GM23338 (cell line): Measurements from ENCODE around the gene SOS1. TPM values are rescaled to one million over a fixed set of nuclear protein-coding genes. Genes with fewer than 3 reads are reported as not detected.

Source experiments
- ATAC-seq: fragments of 200-7000 bp; cut with Tn5 transposase; 3 replicates; pipeline ENCODE4 v1.9.1; 2020
- DNase-seq: peaks from one replicate; pipeline ENCODE4 v3.0.0-alpha.2; 2015; ENCODE audit warnings: low spot score
- H2AFZ ChIP-seq: fragments of 200-600 bp; sonication (generic); 2 replicates; pipeline ENCODE4 v1.8.0; 2016; ENCODE audit warnings: antibody characterized with exemption, mild to moderate bottlenecking, moderate library complexity
- H3F3A ChIP-seq: fragments of 200-600 bp; sonication (generic); replicated peaks from 2 replicates; pipeline ENCODE4 v1.8.0; 2017; ENCODE audit warnings: antibody characterized with exemption, mixed run types, low read depth
- H3K27ac ChIP-seq: fragments of 200-600 bp; sonication (generic); 2 replicates; pipeline ENCODE4 v1.6.1; 2016; ENCODE audit warnings: low read depth
- H3K27me3 ChIP-seq: fragments of 200-600 bp; sonication (generic); 2 replicates; pipeline ENCODE4 v1.8.0; 2016; ENCODE audit warnings: mild to moderate bottlenecking, mixed run types, moderate library complexity; ENCODE audit not compliant: insufficient read depth
- H3K36me3 ChIP-seq: fragments of 200-600 bp; sonication (generic); 2 replicates; pipeline ENCODE4 v1.8.0; 2016; ENCODE audit warnings: mild to moderate bottlenecking; ENCODE audit not compliant: insufficient read depth
- H3K4me1 ChIP-seq: fragments of 200-600 bp; sonication (generic); 2 replicates; pipeline ENCODE4 v1.8.0; 2016; ENCODE audit warnings: mild to moderate bottlenecking, moderate library complexity; ENCODE audit not compliant: insufficient read depth
- H3K4me2 ChIP-seq: fragments of 200-600 bp; sonication (generic); 2 replicates; pipeline ENCODE4 v1.7.1; 2017; ENCODE audit warnings: mixed run types
- H3K4me3 ChIP-seq: fragments of 200-600 bp; sonication (generic); 2 replicates; pipeline ENCODE4 v1.6.1; 2016; ENCODE audit warnings: mixed run types
- H3K79me2 ChIP-seq: fragments of 200-600 bp; sonication (generic); replicated peaks from 2 replicates; pipeline ENCODE4 v1.8.0; 2017; ENCODE audit warnings: mild to moderate bottlenecking; ENCODE audit not compliant: insufficient read depth
- H3K9me2 ChIP-seq: fragments of 200-600 bp; sonication (generic); 2 replicates; pipeline ENCODE4 v1.8.0; 2017; ENCODE audit not compliant: insufficient read depth
- H4K20me1 ChIP-seq: fragments of 200-600 bp; sonication (generic); replicated peaks from 2 replicates; pipeline ENCODE4 v1.8.0; 2017; ENCODE audit warnings: mild to moderate bottlenecking; ENCODE audit not compliant: insufficient read depth
- H3K27ac Mint-ChIP-seq: 2 replicates; pipeline ENCODE4 v1.8.0; 2020; ENCODE audit warnings: inconsistent platforms, mild to moderate bottlenecking, moderate library complexity, mixed read lengths
- H3K27me3 Mint-ChIP-seq: 3 replicates; pipeline ENCODE4 v1.8.0; 2022; ENCODE audit warnings: low read depth, mild to moderate bottlenecking, moderate library complexity, mixed read lengths, inconsistent platforms; ENCODE audit not compliant: insufficient read depth, poor library complexity
- H3K36me3 Mint-ChIP-seq: 3 replicates; pipeline ENCODE4 v1.8.0; 2021; ENCODE audit warnings: low read depth, mild to moderate bottlenecking, inconsistent platforms, moderate library complexity, mixed read lengths
- H3K4me1 Mint-ChIP-seq: 3 replicates; pipeline ENCODE4 v1.8.0; 2020; ENCODE audit warnings: mild to moderate bottlenecking, inconsistent platforms, mixed read lengths
- H3K4me3 Mint-ChIP-seq: 3 replicates; pipeline ENCODE4 v1.8.0; 2021; ENCODE audit warnings: moderate library complexity, mild to moderate bottlenecking, inconsistent platforms, mixed read lengths
- H3K9me3 Mint-ChIP-seq: 3 replicates; pipeline ENCODE4 v1.8.0; 2020; ENCODE audit warnings: moderate library complexity, mild to moderate bottlenecking, inconsistent platforms, mixed read lengths
- CREB1 ChIP-seq: fragments of 250-450 bp; sonication (Bioruptor Pico); IDR thresholded peaks from 2 replicates; pipeline ENCODE4 v1.5.0; 2020; ENCODE audit warnings: low read depth, mild to moderate bottlenecking, moderate library complexity
- CTCF ChIP-seq, 2 experiments: fragments of 200-600 bp in 1 of 2; sonication (generic) in 1 of 2; conservative IDR thresholded peaks; 2 replicates each; pipeline versions ENCODE4 v1.5.1 to v1.6.1; 2016 to 2017; ENCODE audit warnings: antibody characterized with exemption in 2 of 2, low read depth in 2 of 2, mild to moderate bottlenecking in 2 of 2, moderate library complexity in 1 of 2
- EZH2 ChIP-seq: fragments of 200-600 bp; sonication (generic); IDR thresholded peaks from one replicate; pipeline ENCODE4 v1.8.0; 2017; ENCODE audit warnings: antibody characterized with exemption, mild to moderate bottlenecking, low read depth; ENCODE audit not compliant: unreplicated experiment
- EZH2phosphoT487 ChIP-seq: fragments of 200-600 bp; sonication (generic); IDR thresholded peaks from one replicate; pipeline ENCODE4 v1.8.1; 2018; ENCODE audit warnings: antibody characterized with exemption; ENCODE audit not compliant: unreplicated experiment
- JUNB ChIP-seq: IDR thresholded peaks from one replicate; pipeline ENCODE4 v1.6.1; 2016; ENCODE audit warnings: antibody characterized with exemption; ENCODE audit not compliant: unreplicated experiment
- NANOG ChIP-seq: IDR thresholded peaks from 2 replicates; pipeline ENCODE4 v1.6.1; 2016; ENCODE audit warnings: antibody characterized with exemption, borderline replicate concordance
- POLR2AphosphoS5 ChIP-seq: IDR thresholded peaks from 2 replicates; pipeline ENCODE4 v1.6.1; 2016; ENCODE audit warnings: antibody characterized with exemption, low read depth
- STAT1 ChIP-seq: IDR thresholded peaks from one replicate; pipeline ENCODE4 v1.6.1; 2016; ENCODE audit warnings: antibody characterized with exemption; ENCODE audit not compliant: unreplicated experiment
- ZNF114 ChIP-seq: fragments of 250-450 bp; sonication (Bioruptor Pico); IDR thresholded peaks from 2 replicates; pipeline ENCODE4 v1.5.0; 2020; ENCODE audit warnings: mild to moderate bottlenecking, moderate library complexity
- ZNF331 ChIP-seq: fragments of 250-450 bp; sonication (Bioruptor Pico); IDR thresholded peaks from 2 replicates; pipeline ENCODE4 v1.5.0; 2020; ENCODE audit warnings: low read depth, mild to moderate bottlenecking, moderate library complexity
- polyA plus RNA-seq: library from polyadenylated mRNA; unstranded; fragments of >200 nt; fragmentation: Nextera tagmentation; extraction: Ambion mirVana; gene quantifications from 2 replicates; pipeline ENCODE4 v1.2.1, GENCODE V29; 2016
- total RNA-seq: library from RNA; depleted of rRNA; stranded (reverse); fragments of >200 nt; shearing (Covaris generic); gene quantifications from 2 replicates; pipeline ENCODE4 v1.2.3, GENCODE V29; 2014
- TF ChIP-seq, protein P1 (sequence below): IDR thresholded peaks from 2 replicates; pipeline ENCODE4 v1.6.1; 2016; ENCODE audit warnings: antibody characterized with exemption
- TF ChIP-seq, protein P2 (sequence below): IDR thresholded peaks from one replicate; pipeline ENCODE4 v1.6.1; 2018; ENCODE audit warnings: antibody characterized with exemption; ENCODE audit not compliant: unreplicated experiment
- TF ChIP-seq, protein P3 (sequence below): fragments of 250-450 bp; sonication (Bioruptor Pico); IDR thresholded peaks from 2 replicates; pipeline ENCODE4 v1.5.0; 2020; ENCODE audit warnings: mild to moderate bottlenecking, moderate library complexity

The SOS1 gene
- total and polyA plus RNA-seq, 2 experiments from 2014 or later = 13.4 to 21.9 TPM

GRCh38 chr2:39062320-39062719 lies 58.5 kb downstream of the SOS1 start:
- no peak overlapping the region for H3K27ac ChIP-seq
- no peak overlapping the region for H3K4me2 ChIP-seq
- H3K27me3 ChIP-seq = no peaks in the 10 kb centered on the region
- H3K9me2 ChIP-seq = no peaks in the 10 kb centered on the region
- peak overlapping the region; percentile 66; the same call in 1 of the 2 replicates for H3K27ac Mint-ChIP-seq
- no peak overlapping the region for H3K4me3 Mint-ChIP-seq
- peaks cover 10% of the 10 kb centered on the region for H3K4me1 ChIP-seq
- H3K4me3 ChIP-seq = no peak overlapping the region
- H4K20me1 ChIP-seq = no peaks in the 10 kb centered on the region
- H3K36me3 Mint-ChIP-seq = peaks cover 6% of the 10 kb centered on the region; the same call in 1 of the 3 replicates
- ATAC-seq = no peak
- DNase-seq = no peak
- peaks cover under 1% of the 10 kb centered on the region; the same call in 1 of the 2 replicates for H3K79me2 ChIP-seq
- H2AFZ ChIP-seq = no peak overlapping the region
- peaks cover 20% of the 10 kb centered on the region; the same call in 2 of the 3 replicates for H3K4me1 Mint-ChIP-seq
- no peak for TF ChIP-seq EZH2
- no peak for TF ChIP-seq STAT1
- TF ChIP-seq, protein P1, sequence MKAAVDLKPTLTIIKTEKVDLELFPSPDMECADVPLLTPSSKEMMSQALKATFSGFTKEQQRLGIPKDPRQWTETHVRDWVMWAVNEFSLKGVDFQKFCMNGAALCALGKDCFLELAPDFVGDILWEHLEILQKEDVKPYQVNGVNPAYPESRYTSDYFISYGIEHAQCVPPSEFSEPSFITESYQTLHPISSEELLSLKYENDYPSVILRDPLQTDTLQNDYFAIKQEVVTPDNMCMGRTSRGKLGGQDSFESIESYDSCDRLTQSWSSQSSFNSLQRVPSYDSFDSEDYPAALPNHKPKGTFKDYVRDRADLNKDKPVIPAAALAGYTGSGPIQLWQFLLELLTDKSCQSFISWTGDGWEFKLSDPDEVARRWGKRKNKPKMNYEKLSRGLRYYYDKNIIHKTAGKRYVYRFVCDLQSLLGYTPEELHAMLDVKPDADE = no peak
- no peak for TF ChIP-seq NANOG
- TF ChIP-seq, protein P2, sequence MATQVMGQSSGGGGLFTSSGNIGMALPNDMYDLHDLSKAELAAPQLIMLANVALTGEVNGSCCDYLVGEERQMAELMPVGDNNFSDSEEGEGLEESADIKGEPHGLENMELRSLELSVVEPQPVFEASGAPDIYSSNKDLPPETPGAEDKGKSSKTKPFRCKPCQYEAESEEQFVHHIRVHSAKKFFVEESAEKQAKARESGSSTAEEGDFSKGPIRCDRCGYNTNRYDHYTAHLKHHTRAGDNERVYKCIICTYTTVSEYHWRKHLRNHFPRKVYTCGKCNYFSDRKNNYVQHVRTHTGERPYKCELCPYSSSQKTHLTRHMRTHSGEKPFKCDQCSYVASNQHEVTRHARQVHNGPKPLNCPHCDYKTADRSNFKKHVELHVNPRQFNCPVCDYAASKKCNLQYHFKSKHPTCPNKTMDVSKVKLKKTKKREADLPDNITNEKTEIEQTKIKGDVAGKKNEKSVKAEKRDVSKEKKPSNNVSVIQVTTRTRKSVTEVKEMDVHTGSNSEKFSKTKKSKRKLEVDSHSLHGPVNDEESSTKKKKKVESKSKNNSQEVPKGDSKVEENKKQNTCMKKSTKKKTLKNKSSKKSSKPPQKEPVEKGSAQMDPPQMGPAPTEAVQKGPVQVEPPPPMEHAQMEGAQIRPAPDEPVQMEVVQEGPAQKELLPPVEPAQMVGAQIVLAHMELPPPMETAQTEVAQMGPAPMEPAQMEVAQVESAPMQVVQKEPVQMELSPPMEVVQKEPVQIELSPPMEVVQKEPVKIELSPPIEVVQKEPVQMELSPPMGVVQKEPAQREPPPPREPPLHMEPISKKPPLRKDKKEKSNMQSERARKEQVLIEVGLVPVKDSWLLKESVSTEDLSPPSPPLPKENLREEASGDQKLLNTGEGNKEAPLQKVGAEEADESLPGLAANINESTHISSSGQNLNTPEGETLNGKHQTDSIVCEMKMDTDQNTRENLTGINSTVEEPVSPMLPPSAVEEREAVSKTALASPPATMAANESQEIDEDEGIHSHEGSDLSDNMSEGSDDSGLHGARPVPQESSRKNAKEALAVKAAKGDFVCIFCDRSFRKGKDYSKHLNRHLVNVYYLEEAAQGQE = no peak
- no peak for TF ChIP-seq ZNF331
- no peak for TF ChIP-seq JUNB
- TF ChIP-seq POLR2AphosphoS5 = no peak
- no peak for TF ChIP-seq CREB1 (CRISPR knock-in tag)
- TF ChIP-seq, protein P3, sequence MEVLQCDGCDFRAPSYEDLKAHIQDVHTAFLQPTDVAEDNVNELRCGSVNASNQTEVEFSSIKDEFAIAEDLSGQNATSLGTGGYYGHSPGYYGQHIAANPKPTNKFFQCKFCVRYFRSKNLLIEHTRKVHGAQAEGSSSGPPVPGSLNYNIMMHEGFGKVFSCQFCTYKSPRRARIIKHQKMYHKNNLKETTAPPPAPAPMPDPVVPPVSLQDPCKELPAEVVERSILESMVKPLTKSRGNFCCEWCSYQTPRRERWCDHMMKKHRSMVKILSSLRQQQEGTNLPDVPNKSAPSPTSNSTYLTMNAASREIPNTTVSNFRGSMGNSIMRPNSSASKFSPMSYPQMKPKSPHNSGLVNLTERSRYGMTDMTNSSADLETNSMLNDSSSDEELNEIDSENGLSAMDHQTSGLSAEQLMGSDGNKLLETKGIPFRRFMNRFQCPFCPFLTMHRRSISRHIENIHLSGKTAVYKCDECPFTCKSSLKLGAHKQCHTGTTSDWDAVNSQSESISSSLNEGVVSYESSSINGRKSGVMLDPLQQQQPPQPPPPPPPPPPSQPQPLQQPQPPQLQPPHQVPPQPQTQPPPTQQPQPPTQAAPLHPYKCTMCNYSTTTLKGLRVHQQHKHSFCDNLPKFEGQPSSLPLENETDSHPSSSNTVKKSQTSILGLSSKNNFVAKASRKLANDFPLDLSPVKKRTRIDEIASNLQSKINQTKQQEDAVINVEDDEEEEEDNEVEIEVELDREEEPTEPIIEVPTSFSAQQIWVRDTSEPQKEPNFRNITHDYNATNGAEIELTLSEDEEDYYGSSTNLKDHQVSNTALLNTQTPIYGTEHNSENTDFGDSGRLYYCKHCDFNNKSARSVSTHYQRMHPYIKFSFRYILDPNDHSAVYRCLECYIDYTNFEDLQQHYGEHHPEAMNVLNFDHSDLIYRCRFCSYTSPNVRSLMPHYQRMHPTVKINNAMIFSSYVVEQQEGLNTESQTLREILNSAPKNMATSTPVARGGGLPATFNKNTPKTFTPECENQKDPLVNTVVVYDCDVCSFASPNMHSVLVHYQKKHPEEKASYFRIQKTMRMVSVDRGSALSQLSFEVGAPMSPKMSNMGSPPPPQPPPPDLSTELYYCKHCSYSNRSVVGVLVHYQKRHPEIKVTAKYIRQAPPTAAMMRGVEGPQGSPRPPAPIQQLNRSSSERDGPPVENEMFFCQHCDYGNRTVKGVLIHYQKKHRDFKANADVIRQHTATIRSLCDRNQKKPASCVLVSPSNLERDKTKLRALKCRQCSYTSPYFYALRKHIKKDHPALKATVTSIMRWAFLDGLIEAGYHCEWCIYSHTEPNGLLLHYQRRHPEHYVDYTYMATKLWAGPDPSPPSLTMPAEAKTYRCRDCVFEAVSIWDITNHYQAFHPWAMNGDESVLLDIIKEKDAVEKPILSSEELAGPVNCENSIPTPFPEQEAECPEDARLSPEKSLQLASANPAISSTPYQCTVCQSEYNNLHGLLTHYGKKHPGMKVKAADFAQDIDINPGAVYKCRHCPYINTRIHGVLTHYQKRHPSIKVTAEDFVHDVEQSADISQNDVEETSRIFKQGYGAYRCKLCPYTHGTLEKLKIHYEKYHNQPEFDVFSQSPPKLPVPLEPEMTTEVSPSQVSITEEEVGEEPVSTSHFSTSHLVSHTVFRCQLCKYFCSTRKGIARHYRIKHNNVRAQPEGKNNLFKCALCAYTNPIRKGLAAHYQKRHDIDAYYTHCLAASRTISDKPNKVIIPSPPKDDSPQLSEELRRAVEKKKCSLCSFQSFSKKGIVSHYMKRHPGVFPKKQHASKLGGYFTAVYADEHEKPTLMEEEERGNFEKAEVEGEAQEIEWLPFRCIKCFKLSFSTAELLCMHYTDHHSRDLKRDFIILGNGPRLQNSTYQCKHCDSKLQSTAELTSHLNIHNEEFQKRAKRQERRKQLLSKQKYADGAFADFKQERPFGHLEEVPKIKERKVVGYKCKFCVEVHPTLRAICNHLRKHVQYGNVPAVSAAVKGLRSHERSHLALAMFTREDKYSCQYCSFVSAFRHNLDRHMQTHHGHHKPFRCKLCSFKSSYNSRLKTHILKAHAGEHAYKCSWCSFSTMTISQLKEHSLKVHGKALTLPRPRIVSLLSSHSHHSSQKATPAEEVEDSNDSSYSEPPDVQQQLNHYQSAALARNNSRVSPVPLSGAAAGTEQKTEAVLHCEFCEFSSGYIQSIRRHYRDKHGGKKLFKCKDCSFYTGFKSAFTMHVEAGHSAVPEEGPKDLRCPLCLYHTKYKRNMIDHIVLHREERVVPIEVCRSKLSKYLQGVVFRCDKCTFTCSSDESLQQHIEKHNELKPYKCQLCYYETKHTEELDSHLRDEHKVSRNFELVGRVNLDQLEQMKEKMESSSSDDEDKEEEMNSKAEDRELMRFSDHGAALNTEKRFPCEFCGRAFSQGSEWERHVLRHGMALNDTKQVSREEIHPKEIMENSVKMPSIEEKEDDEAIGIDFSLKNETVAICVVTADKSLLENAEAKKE (CRISPR knock-in tag) = no peak
- TF ChIP-seq EZH2phosphoT487 = no peak
- no peak for TF ChIP-seq ZNF114 (CRISPR knock-in tag)
- TF ChIP-seq CTCF (conservative IDR thresholded peaks at IDR 0.05; ENCODE audit: low read depth in 2 of 2) = no peak
- no peaks in the 10 kb centered on the region for H3F3A ChIP-seq
- H3K36me3 ChIP-seq = no peaks in the 10 kb centered on the region
- no peaks in the 10 kb centered on the region for H3K9me3 Mint-ChIP-seq
- no peaks in the 10 kb centered on the region for H3K27me3 Mint-ChIP-seq
